Upper lobe of right lung (tissue), 1 donor: ENCODE data around the gene CDR2. TPM values are rescaled to one million over a fixed set of nuclear protein-coding genes. Genes with fewer than 3 reads are reported as not detected.
"Not testable (repeated sequence)": the region's sequence is repeated elsewhere in the genome, so short reads cannot be mapped to it uniquely, and the experiment has no call there.

Experiments used
- ATAC-seq: fragments of 200-7000 bp; cut with Tn5 transposase; one replicate; pipeline ENCODE4 v1.9.1; 2020; ENCODE audit warnings: mild to moderate bottlenecking, moderate library complexity
- DNase-seq: peaks from one replicate; pipeline ENCODE4 v3.0.0-alpha.2; 2020
- H3K27ac ChIP-seq: fragments of 200-600 bp; one replicate; pipeline ENCODE4 v1.8.0; 2022
- H3K27me3 ChIP-seq: fragments of 200-600 bp; one replicate; pipeline ENCODE4 v1.8.0; 2022; ENCODE audit warnings: mild to moderate bottlenecking
- H3K36me3 ChIP-seq: fragments of 200-600 bp; one replicate; pipeline ENCODE4 v1.8.0; 2022
- H3K4me1 ChIP-seq: fragments of 200-600 bp; one replicate; pipeline ENCODE4 v1.8.0; 2022
- H3K4me3 ChIP-seq: fragments of 200-600 bp; one replicate; pipeline ENCODE4 v1.8.0; 2022; ENCODE audit warnings: mild to moderate bottlenecking
- H3K9me3 ChIP-seq: fragments of 200-600 bp; one replicate; pipeline ENCODE4 v1.8.0; 2022
- CTCF ChIP-seq: fragments of 200-600 bp; IDR thresholded peaks from one replicate; pipeline ENCODE4 v1.8.0; 2022; ENCODE audit warnings: antibody characterized with exemption
- intact Hi-C: fragments of 100-400 bp; cut with DNase I; formaldehyde crosslinking; loops from one replicate; pipeline ENCODE4 v1.11.0; 2022
- total RNA-seq: library from RNA; stranded (reverse); fragmentation: NEBNext Ultra II Directional; extraction: Animal tissue kit (Norgen Biotek cat#: 25700); gene quantifications from one replicate; pipeline ENCODE4 v1.2.1, GENCODE V29; 2021
- donor health status: DM: no; HTN: yes; CAD: no; lungs with severe emphysema.

The CDR2 gene
- total RNA-seq, 1 donor from 2014 or later = 25.2 TPM

GRCh38 chr16:22418826-22419225, 44.4 kb upstream of the CDR2 start:
- DNase-seq (no peak), ATAC-seq (no peak)
- Histone ChIP-seq H3K4me3 (no peak overlapping the region), H3K4me1 (no peaks in the 10 kb centered on the region), H3K27ac (no peak overlapping the region), H3K27me3 (no peaks in the 10 kb centered on the region), H3K36me3 (peaks cover 22% of the 10 kb centered on the region), H3K9me3 (no peaks in the 10 kb centered on the region)
- no peak for TF ChIP-seq CTCF
- intact Hi-C loops = no loop called here

GRCh38 chr16:22417798-22418197, 43.4 kb upstream of the CDR2 start:
- H3K27me3 ChIP-seq, H3K9me3 ChIP-seq, ATAC-seq, H3K27ac ChIP-seq, intact Hi-C loops, DNase-seq, H3K4me1 ChIP-seq, H3K4me3 ChIP-seq: not testable (repeated sequence)
- peaks cover 22% of the 10 kb centered on the region for H3K36me3 ChIP-seq

- Histone ChIP-seq H3K27ac (no peak overlapping the region), H3K4me1 (no peaks in the 10 kb centered on the region), H3K9me3 (no peaks in the 10 kb centered on the region), H3K36me3 (peaks cover 22% of the 10 kb centered on the region), H3K4me3 (no peak overlapping the region), H3K27me3 (no peaks in the 10 kb centered on the region)
- DNase-seq (no peak), ATAC-seq (no peak)
- intact Hi-C loops = no loop called here
- TF ChIP-seq CTCF = no peak
These were observed 42.6 kb upstream of the CDR2 start for GRCh38 chr16:22417019-22417418.

GRCh38 chr16:22413819-22414218, 39.4 kb upstream of the CDR2 start:
- intact Hi-C loops = no loop called here
- no peak for DNase-seq
- Histone ChIP-seq H3K27ac (no peak overlapping the region), H3K9me3 (no peaks in the 10 kb centered on the region), H3K27me3 (no peaks in the 10 kb centered on the region), H3K4me1 (no peaks in the 10 kb centered on the region), H3K4me3 (no peak overlapping the region), H3K36me3 (no peaks in the 10 kb centered on the region)
- TF ChIP-seq CTCF = no peak
- ATAC-seq = no peak

GRCh38 chr16:22407486-22407885, 33.1 kb upstream of the CDR2 start:
- ATAC-seq (no peak), DNase-seq (no peak)
- Histone ChIP-seq H3K27me3 (no peaks in the 10 kb centered on the region), H3K9me3 (no peaks in the 10 kb centered on the region), H3K27ac (no peak overlapping the region), H3K4me1 (no peaks in the 10 kb centered on the region), H3K36me3 (no peaks in the 10 kb centered on the region), H3K4me3 (no peak overlapping the region)
- intact Hi-C loops = no loop called here
- TF ChIP-seq CTCF = no peak

- no peak for TF ChIP-seq CTCF
- intact Hi-C loops = no loop called here
- Histone ChIP-seq H3K27me3 (no peaks in the 10 kb centered on the region), H3K36me3 (no peaks in the 10 kb centered on the region), H3K9me3 (no peaks in the 10 kb centered on the region), H3K27ac (no peak overlapping the region), H3K4me1 (peaks cover 4% of the 10 kb centered on the region), H3K4me3 (no peak overlapping the region)
- ATAC-seq (no peak), DNase-seq (no peak)
These were observed 27.8 kb upstream of the CDR2 start for GRCh38 chr16:22402191-22402590.
